Lower leg skin (tissue), 4 donors: ENCODE data around the gene DDX60. TPM values are rescaled to one million over a fixed set of nuclear protein-coding genes. Genes with fewer than 3 reads are reported as not detected.

Experiments used
- DNase-seq, 2 donors: peaks; one replicate each; pipeline ENCODE4 v3.0.0-alpha.2; 2019; ENCODE audit warnings: low spot score in 2 of 2
- H3K4me3 ChIP-seq: fragments of 200-600 bp; sonication (generic); 2 replicates; pipeline ENCODE4 v1.5.1; 2017; ENCODE audit warnings: mild to moderate bottlenecking, low read depth; ENCODE audit not compliant: poor library complexity, severe bottlenecking
- POLR2A ChIP-seq, 2 donors: fragments of 450-650 bp; IDR thresholded peaks; one replicate each; pipeline ENCODE4 v1.6.1; 2016 to 2017; ENCODE audit warnings: antibody characterized with exemption in 2 of 2, mild to moderate bottlenecking in 1 of 2, moderate library complexity in 1 of 2
- WGBS, 2 donors: methylation state at CpG; one replicate each; pipeline ENCODE4 v1.1.5; 2018; 5-methylcytosine and 5-hydroxymethylcytosine counted together
- intact Hi-C: fragments of 100-400 bp; cut with DNase I; formaldehyde crosslinking; loops from one replicate; pipeline ENCODE4 v1.15.0; 2023; ENCODE audit warnings: low total_unique reads
- total RNA-seq, 4 donors: library from RNA; depleted of rRNA; stranded (reverse); fragments of >200 nt; gene quantifications; one replicate each; pipeline ENCODE4 v1.1.0, GENCODE V29; 2016
- TF ChIP-seq, protein P1 (sequence below), 3 donors: fragments of 450-650 bp; IDR thresholded peaks; one replicate each; pipeline ENCODE4 v1.5.1; 2016; ENCODE audit warnings: antibody characterized with exemption in 3 of 3, mild to moderate bottlenecking in 3 of 3, moderate library complexity in 2 of 3

Gene DDX60
- total RNA-seq, 4 donors from 2014 or later = 6.6 to 23.8 (median 10.9) TPM

DNA sequence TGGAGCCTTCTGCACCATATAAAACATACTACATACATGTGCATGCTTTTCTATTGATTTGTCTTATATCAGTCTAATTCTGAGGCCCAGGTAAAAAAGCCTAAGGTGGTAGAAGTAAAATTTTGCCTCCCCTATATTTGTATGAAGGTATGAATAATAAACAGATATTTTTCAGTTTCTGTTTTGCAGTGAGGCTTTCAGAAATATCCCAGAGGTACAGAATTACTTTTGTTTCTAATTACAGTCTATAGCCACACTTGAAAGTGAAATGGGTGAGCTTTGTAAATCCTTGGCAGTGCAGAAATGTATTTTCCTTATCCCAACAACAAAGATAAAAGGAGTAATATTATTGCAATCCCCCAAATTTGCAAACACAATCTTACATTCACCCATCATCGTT is 59.5 kb downstream of the DDX60 start:
- H3K4me3 ChIP-seq = no peak overlapping the region
- 84 to 87% methylated on average over 1 of the region's 1 CpG for WGBS, 2 donors
- intact Hi-C loops = no loop called here
- TF ChIP-seq, protein P1, sequence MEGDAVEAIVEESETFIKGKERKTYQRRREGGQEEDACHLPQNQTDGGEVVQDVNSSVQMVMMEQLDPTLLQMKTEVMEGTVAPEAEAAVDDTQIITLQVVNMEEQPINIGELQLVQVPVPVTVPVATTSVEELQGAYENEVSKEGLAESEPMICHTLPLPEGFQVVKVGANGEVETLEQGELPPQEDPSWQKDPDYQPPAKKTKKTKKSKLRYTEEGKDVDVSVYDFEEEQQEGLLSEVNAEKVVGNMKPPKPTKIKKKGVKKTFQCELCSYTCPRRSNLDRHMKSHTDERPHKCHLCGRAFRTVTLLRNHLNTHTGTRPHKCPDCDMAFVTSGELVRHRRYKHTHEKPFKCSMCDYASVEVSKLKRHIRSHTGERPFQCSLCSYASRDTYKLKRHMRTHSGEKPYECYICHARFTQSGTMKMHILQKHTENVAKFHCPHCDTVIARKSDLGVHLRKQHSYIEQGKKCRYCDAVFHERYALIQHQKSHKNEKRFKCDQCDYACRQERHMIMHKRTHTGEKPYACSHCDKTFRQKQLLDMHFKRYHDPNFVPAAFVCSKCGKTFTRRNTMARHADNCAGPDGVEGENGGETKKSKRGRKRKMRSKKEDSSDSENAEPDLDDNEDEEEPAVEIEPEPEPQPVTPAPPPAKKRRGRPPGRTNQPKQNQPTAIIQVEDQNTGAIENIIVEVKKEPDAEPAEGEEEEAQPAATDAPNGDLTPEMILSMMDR (IDR thresholded peaks at IDR 0.05) = no peak
- TF ChIP-seq POLR2A (IDR thresholded peaks at IDR 0.05) = no peak
- DNase-seq = no peak

DNA sequence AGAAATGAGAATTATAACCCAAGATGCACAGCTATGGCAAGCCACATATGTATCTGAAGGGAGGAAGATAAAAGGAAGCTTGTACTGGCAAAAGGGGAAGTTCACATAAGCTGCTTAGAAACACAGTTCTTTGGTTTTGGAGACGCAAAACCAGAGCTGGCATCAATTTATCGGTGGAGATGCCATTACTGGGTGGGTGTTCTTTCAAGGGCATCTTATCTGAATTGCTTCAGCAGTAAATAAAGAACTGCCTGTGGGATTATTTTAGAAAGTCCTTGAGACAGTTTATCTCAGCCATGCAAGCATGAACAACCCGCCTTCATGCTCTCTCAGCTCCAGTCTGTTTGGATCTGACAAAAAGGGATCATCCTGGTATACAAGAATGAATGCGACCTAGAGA is 60.8 kb downstream of the DDX60 start:
- TF ChIP-seq POLR2A (IDR thresholded peaks at IDR 0.05) = no peak
- TF ChIP-seq, protein P1 (IDR thresholded peaks at IDR 0.05) = no peak
- intact Hi-C loops = no loop called here
- DNase-seq = no peak
- H3K4me3 ChIP-seq = no peak overlapping the region
- WGBS, 2 donors = 86 to 88% methylated on average over 4 of the region's 4 CpGs

DNA sequence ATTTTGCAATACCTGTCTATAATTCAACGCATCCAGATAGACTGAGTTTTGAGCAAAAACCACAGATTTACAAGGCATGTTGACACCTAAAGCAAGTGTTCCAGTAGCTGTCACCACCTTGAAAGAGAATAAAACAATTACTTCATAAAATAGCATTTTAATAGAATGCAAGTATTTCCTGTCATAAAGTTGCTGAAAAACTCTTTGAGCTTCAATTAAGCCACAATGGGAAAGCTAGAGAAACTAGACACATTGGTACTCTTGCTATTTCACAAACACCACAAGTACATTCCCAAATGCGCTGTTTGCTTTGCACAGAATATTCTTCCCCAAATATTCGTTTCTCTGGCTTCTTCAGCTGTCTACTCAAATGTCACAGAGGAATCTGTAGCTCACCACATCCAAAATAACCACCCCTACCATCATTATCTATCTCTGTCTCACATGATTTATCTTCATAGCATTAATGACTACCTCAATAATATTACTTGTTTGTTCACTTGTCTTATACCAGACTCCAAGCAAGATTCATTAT is 70.3 kb downstream of the DDX60 start:
- intact Hi-C loops = no loop called here
- TF ChIP-seq, protein P1 (IDR thresholded peaks at IDR 0.05) = no peak
- TF ChIP-seq POLR2A (IDR thresholded peaks at IDR 0.05) = no peak
- H3K4me3 ChIP-seq = no peak overlapping the region
- DNase-seq = no peak
- 63 to 79% methylated on average over 3 of the region's 3 CpGs for WGBS, 2 donors

DNA sequence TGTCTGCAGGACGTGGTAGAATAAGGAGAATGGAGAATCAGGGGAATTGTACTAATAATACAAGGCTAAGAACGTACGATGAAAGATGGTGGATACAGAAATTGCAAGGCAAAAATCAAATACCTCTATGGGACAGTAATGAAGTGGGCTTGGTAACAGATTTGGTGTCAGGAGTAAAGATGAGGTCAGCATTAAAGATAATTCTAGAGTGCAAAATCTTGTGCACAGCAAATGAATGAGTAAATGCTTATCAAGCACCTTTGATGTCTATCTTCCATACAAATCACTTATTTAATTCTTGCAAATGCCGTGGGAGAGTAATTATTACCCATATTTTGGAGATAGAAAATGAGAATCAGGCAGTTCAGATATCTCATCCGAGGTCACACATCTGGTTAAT is 70.9 kb downstream of the DDX60 start:
- 94 to 95% methylated on average over 5 of the region's 5 CpGs for WGBS, 2 donors
- no peak for TF ChIP-seq POLR2A (IDR thresholded peaks at IDR 0.05)
- TF ChIP-seq, protein P1 (IDR thresholded peaks at IDR 0.05) = no peak
- DNase-seq = no peak
- no peak overlapping the region for H3K4me3 ChIP-seq
- intact Hi-C loops = no loop called here

DNA sequence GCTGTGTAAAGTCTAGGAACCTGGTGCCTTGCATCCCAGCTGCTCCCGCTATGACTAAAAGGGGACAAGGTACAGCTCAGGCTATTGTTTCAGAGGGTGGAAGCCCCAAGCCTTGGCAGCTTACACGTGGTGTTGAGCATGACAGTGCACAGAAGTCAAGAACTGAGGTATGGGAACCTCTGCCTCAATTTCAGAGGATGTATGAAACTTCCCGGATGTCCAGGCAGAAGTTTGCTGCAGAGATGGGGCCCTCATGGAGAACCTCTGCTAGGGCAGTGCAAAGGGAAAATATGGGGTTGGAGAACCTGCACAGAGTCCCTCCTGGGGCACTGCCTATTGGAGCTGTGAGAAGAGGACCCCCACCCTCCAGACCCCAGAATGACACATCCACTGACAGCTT is 76.6 kb downstream of the DDX60 start:
- TF ChIP-seq, protein P1 (IDR thresholded peaks at IDR 0.05) = no peak
- no peak for TF ChIP-seq POLR2A (IDR thresholded peaks at IDR 0.05)
- intact Hi-C loops = no loop called here
- WGBS, 2 donors = 54 to 88% methylated on average over 3 of the region's 3 CpGs
- no peak overlapping the region for H3K4me3 ChIP-seq
- no peak for DNase-seq

DNA sequence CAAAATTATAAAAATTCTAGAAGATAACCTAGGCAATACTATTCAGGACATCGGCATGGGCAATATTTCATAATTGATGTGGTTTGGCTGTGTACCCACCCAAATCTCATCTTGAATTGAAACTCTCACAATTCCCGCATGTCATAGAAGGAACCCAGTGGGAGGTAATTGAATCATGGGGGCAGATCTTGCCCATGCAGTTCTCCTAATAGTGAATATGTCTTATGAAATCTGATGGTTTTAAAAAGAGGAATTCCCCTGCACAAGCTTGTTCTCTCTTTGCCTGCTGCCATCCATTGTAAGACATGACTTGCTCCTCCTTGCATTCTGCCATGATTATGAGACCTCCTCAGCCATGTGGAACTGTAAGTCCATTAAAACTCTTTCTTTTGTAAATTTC is 77.7 kb downstream of the DDX60 start:
- 93 to 98% methylated on average over 2 of the region's 2 CpGs for WGBS, 2 donors
- no peak for DNase-seq
- TF ChIP-seq, protein P1 (IDR thresholded peaks at IDR 0.05) = no peak
- no peak for TF ChIP-seq POLR2A (IDR thresholded peaks at IDR 0.05)
- intact Hi-C loops = no loop called here
- H3K4me3 ChIP-seq = no peak overlapping the region
